PC-3 (cell line): ENCODE measurements around the gene SGMS1. TPM values are rescaled to one million over a fixed set of nuclear protein-coding genes. Genes with fewer than 3 reads are reported as not detected.
A peak's percentile ranks its signal among the peaks of the same experiment; 100 is the strongest.

Source experiments
- ATAC-seq: fragments of 200-7000 bp; cut with Tn5 transposase; 2 replicates; pipeline ENCODE4 v1.9.1; 2020; ENCODE audit warnings: mild to moderate bottlenecking, moderate library complexity
- BruUV-seq: library from RNA; stranded (reverse); fragments of 400-500 nt; replicated peaks from 2 replicates; lab custom pipeline; 2021; lab: Mats Ljungman, UMichigan
- CTCF ChIA-PET: fragments of 300-600 bp; sonication (Branson Sonifier 250); formaldehyde crosslinking; loops from one replicate; lab custom pipeline; 2022; ENCODE audit warnings: antibody characterized with exemption; lab: Charles Lee
- POLR2A ChIA-PET: fragments of 300-600 bp; sonication (Branson Sonifier 250); formaldehyde crosslinking; loops from one replicate; lab custom pipeline; 2022; ENCODE audit warnings: antibody characterized with exemption; ENCODE audit not compliant: unreplicated experiment; lab: Charles Lee
- DNase-seq: peaks from one replicate; pipeline ENCODE4 v3.0.0-alpha.2; 2015
- H2AFZ ChIP-seq: fragments of 300-600 bp; sonication (generic); 2 replicates; pipeline ENCODE4 v1.6.0; 2016; ENCODE audit warnings: antibody characterized with exemption, low read length
- H3F3A ChIP-seq: fragments of 300-600 bp; sonication (generic); one replicate; pipeline ENCODE4 v1.6.0; 2017; ENCODE audit warnings: antibody characterized with exemption, low read length, control low read depth, mild to moderate bottlenecking; ENCODE audit not compliant: unreplicated experiment
- H3K27ac ChIP-seq: fragments of 300-600 bp; sonication (generic); 2 replicates; pipeline ENCODE4 v1.5.1; 2016; ENCODE audit warnings: mild to moderate bottlenecking, low read length
- H3K27me3 ChIP-seq: fragments of 300-600 bp; sonication (generic); 2 replicates; pipeline ENCODE4 v1.6.1; 2016; ENCODE audit warnings: low read length, mixed read lengths
- H3K36me3 ChIP-seq: fragments of 300-600 bp; sonication (generic); 2 replicates; pipeline ENCODE4 v1.6.1; 2016; ENCODE audit warnings: low read depth, mixed run types, low read length, mixed read lengths
- H3K4me1 ChIP-seq: fragments of 300-600 bp; sonication (generic); 2 replicates; pipeline ENCODE4 v1.5.1; 2016; ENCODE audit warnings: low read length; ENCODE audit not compliant: insufficient read depth
- H3K4me2 ChIP-seq: fragments of 300-600 bp; sonication (generic); 2 replicates; pipeline ENCODE4 v1.6.0; 2016; ENCODE audit warnings: low read length
- H3K4me3 ChIP-seq: fragments of 300-600 bp; sonication (generic); 2 replicates; pipeline ENCODE4 v1.5.1; 2016; ENCODE audit warnings: mild to moderate bottlenecking, low read length, mixed read lengths
- H3K79me2 ChIP-seq: fragments of 300-600 bp; sonication (generic); 2 replicates; pipeline ENCODE4 v1.6.1; 2017; ENCODE audit warnings: low read length, mixed read lengths
- H3K9ac ChIP-seq: fragments of 300-600 bp; sonication (generic); 2 replicates; pipeline ENCODE4 v1.6.0; 2016; ENCODE audit warnings: mild to moderate bottlenecking, low read length
- H3K9me2 ChIP-seq: fragments of 300-600 bp; sonication (generic); replicated peaks from 2 replicates; pipeline ENCODE4 v1.6.1; 2016; ENCODE audit warnings: mixed run types, low read length, mixed read lengths
- H3K9me3 ChIP-seq: fragments of 300-600 bp; sonication (generic); 2 replicates; pipeline ENCODE4 v1.6.1; 2016; ENCODE audit warnings: low read length, mixed read lengths
- H4K20me1 ChIP-seq: fragments of 300-600 bp; sonication (generic); 2 replicates; pipeline ENCODE4 v1.6.1; 2016; ENCODE audit warnings: low read length, mixed read lengths
- CTCF ChIP-seq: fragments of 300-600 bp; sonication (generic); conservative IDR thresholded peaks from 2 replicates; pipeline ENCODE4 v1.5.1; 2017; ENCODE audit warnings: antibody characterized with exemption, low read depth, mild to moderate bottlenecking, low read length
- EZH2 ChIP-seq: fragments of 300-600 bp; sonication (generic); IDR thresholded peaks from one replicate; pipeline ENCODE4 v1.6.1; 2017; ENCODE audit warnings: antibody characterized with exemption, mild to moderate bottlenecking, low read length; ENCODE audit not compliant: unreplicated experiment
- EZH2phosphoT487 ChIP-seq: fragments of 300-600 bp; sonication (generic); IDR thresholded peaks from 2 replicates; pipeline ENCODE4 v1.6.1; 2018; ENCODE audit warnings: mild to moderate bottlenecking, antibody characterized with exemption, low read length, borderline replicate concordance
- intact Hi-C: fragments of 100-400 bp; cut with micrococcal nuclease; formaldehyde crosslinking; loops from 2 replicates; pipeline ENCODE4 v1.9.0; 2023
- total RNA-seq: library from RNA; depleted of rRNA; stranded (reverse); fragments of >200 nt; gene quantifications from 2 replicates; pipeline ENCODE4 v1.2.3, GENCODE V29; 2014

SGMS1 gene
- total RNA-seq, 1 experiment from 2014 or later: 61.4 TPM

GRCh38 chr10:50299948-50300669 lies 323.6 kb downstream of the SGMS1 start:
- Histone ChIP-seq H3K4me3 (no peak overlapping the region), H3K27ac (no peak overlapping the region), H3K9ac (no peak overlapping the region), H3K9me3 (no peaks in the 10 kb centered on the region), H3K9me2 (no peaks in the 10 kb centered on the region), H3K36me3 (no peaks in the 10 kb centered on the region), H3K4me1 (peaks cover 11% of the 10 kb centered on the region), H3K4me2 (no peak overlapping the region), H2AFZ (no peak overlapping the region), H3K79me2 (no peaks in the 10 kb centered on the region), H3F3A (no peaks in the 10 kb centered on the region), H3K27me3 (no peaks in the 10 kb centered on the region), H4K20me1 (no peaks in the 10 kb centered on the region)
- POLR2A ChIA-PET: no interaction called here
- intact Hi-C loops: no loop called here
- BruUV-seq: no TSS peak
- TF ChIP-seq CTCF: no peak
- TF ChIP-seq EZH2phosphoT487: no peak
- TF ChIP-seq EZH2: no peak
- DNase-seq: no peak
- ATAC-seq: no peak
- CTCF ChIA-PET: no interaction called here

GRCh38 chr10:50295367-50295766 lies 328.4 kb downstream of the SGMS1 start:
- ATAC-seq (peak; percentile 65), DNase-seq (no peak)
- Histone ChIP-seq H3F3A (no peaks in the 10 kb centered on the region), H3K9ac (no peak overlapping the region), H3K79me2 (no peaks in the 10 kb centered on the region), H3K4me1 (no peaks in the 10 kb centered on the region), H3K9me3 (no peaks in the 10 kb centered on the region), H2AFZ (no peak overlapping the region), H3K36me3 (no peaks in the 10 kb centered on the region), H3K4me2 (no peak overlapping the region), H3K4me3 (no peak overlapping the region), H4K20me1 (no peaks in the 10 kb centered on the region), H3K27me3 (no peaks in the 10 kb centered on the region), H3K27ac (no peak overlapping the region), H3K9me2 (no peaks in the 10 kb centered on the region)
- ChIA-PET CTCF (no interaction called here), POLR2A (no interaction called here)
- intact Hi-C loops: no loop called here
- no peak for TF ChIP-seq EZH2
- TF ChIP-seq CTCF: no peak
- no peak for TF ChIP-seq EZH2phosphoT487
- BruUV-seq: no TSS peak

DNA sequence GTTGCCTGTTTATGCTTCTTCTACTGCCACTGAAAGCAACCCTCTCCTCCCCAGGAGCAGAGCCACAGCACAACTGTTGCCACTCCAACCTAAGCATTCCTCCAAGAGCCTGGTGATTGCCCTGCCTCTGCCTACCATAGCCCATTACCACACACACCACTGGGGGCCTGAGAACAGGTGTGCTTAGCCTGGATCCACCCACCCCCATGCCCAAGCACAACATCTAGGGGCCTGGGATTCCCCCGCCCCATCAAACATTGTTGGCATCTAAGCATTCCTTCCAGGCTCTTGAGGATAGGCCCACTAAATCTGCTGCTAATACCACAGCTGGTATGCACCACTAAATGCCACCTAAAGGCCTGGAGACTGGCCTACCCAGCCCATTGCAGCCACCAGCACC lies 329.2 kb downstream of the SGMS1 start:
- no TSS peak for BruUV-seq
- H2AFZ ChIP-seq: no peak overlapping the region
- no peak; the same call in 1 of the 2 replicates for ATAC-seq

More for the DNA sequence above, 329.2 kb downstream of the SGMS1 start:
- H4K20me1 ChIP-seq: no peaks in the 10 kb centered on the region
- no peaks in the 10 kb centered on the region for H3K79me2 ChIP-seq
- H3K9me3 ChIP-seq: no peaks in the 10 kb centered on the region
- H3K27ac ChIP-seq: no peak overlapping the region
- H3K9me2 ChIP-seq: no peaks in the 10 kb centered on the region
- CTCF ChIA-PET: no interaction called here
- no peak for DNase-seq
- TF ChIP-seq EZH2phosphoT487: no peak
- TF ChIP-seq CTCF: no peak
- no peak for TF ChIP-seq EZH2
- H3K36me3 ChIP-seq: no peaks in the 10 kb centered on the region
- no peaks in the 10 kb centered on the region for H3K4me1 ChIP-seq
- H3K9ac ChIP-seq: no peak overlapping the region
- H3F3A ChIP-seq: no peaks in the 10 kb centered on the region
- H3K27me3 ChIP-seq: no peaks in the 10 kb centered on the region
- H3K4me3 ChIP-seq: no peak overlapping the region
- POLR2A ChIA-PET: no interaction called here
- H3K4me2 ChIP-seq: no peak overlapping the region
- intact Hi-C loops: loop anchor here (5.0 kb wide), 1 partner anchor 63 kb away; no protein-coding TSS in a partner anchor
